ENCODE data around the gene ERBB4. TPM values are rescaled to one million over a fixed set of nuclear protein-coding genes. Genes with fewer than 3 reads are reported as not detected.

ERBB4 gene
- total and polyA plus RNA-seq, 7 donors = 0.07 to 7.5 (median 2.0) TPM

DNA sequence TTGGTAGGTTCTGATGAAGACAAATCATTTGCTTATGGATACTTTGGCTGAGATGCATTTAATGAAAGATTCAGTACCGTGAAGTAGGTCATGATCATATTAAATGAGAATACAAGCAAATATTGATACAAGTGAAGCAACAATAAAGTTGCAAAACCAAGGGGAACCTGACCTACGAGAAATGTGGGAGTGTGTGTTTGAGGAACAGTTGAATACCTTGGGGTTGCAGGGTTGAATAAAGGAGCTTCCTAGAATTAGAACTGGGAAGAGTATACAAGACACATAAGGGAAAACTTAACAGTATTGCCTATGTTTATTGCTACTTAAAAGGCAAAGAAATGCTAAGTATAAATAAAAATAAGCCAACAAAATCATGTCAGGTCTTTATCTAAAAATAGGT lies 702.9 kb downstream of the ERBB4 start:
- no peaks in the 10 kb centered on the region for H3K9me3 ChIP-seq
- H3K27me3 ChIP-seq (ENCODE audit: insufficient read depth in 3 of 3, low read length in 2 of 3) = no peaks in the 10 kb centered on the region
- H3K36me3 ChIP-seq (ENCODE audit: insufficient read depth in 1 of 2, low read depth in 1 of 2) = no peaks in the 10 kb centered on the region
- H3K4me1 ChIP-seq = no peaks in the 10 kb centered on the region
- DNase-seq (no peak), ATAC-seq (no peak)
- 85 to 86% (median 86%) methylated on average over 2 of the region's 2 CpGs for WGBS, 3 donors
- intact Hi-C loops (cut with DNase I) = no loop called here
- no peak overlapping the region for H3K4me3 ChIP-seq
- TF ChIP-seq, protein P1, sequence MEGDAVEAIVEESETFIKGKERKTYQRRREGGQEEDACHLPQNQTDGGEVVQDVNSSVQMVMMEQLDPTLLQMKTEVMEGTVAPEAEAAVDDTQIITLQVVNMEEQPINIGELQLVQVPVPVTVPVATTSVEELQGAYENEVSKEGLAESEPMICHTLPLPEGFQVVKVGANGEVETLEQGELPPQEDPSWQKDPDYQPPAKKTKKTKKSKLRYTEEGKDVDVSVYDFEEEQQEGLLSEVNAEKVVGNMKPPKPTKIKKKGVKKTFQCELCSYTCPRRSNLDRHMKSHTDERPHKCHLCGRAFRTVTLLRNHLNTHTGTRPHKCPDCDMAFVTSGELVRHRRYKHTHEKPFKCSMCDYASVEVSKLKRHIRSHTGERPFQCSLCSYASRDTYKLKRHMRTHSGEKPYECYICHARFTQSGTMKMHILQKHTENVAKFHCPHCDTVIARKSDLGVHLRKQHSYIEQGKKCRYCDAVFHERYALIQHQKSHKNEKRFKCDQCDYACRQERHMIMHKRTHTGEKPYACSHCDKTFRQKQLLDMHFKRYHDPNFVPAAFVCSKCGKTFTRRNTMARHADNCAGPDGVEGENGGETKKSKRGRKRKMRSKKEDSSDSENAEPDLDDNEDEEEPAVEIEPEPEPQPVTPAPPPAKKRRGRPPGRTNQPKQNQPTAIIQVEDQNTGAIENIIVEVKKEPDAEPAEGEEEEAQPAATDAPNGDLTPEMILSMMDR (IDR thresholded peaks at IDR 0.05) = no peak
- no peak overlapping the region for H3K27ac ChIP-seq

DNA sequence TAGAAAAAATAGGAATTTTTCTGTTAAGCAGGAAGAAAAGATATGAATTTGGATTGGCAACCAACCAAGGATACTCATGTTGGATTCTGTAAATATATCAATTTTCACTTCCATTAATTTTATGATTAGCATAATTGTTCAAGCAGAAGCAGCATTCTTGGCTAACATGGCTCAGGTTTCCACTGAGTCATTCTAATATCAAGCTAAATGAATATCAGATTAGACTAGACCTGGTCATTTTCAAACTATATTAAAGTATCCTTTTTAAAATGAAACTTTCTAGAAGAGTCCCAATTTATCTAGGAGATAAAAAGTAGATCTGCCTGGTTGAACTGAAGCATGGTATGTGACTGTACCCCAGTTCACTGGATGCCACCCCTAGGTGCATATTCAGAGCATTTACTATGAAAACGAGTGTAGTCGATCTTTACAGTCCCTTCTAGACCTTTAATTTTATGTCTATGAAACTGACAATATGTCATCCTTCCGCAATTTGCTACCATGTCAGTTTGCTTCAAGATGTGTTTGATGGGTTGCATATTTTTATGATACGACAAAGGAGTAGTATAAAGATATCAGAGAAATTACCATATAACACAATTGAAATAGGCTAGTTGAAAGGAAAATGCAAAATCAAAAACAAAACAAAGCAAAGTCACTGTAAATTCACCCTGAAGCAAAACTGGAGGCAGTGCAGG lies 704.9 kb downstream of the ERBB4 start:
- ATAC-seq = no peak
- Histone ChIP-seq H3K27me3 (ENCODE audit: insufficient read depth in 3 of 3, low read length in 2 of 3) (no peaks in the 10 kb centered on the region), H3K36me3 (ENCODE audit: insufficient read depth in 1 of 2, low read depth in 1 of 2) (no peaks in the 10 kb centered on the region), H3K9me3 (no peaks in the 10 kb centered on the region), H3K4me1 (no peaks in the 10 kb centered on the region), H3K4me3 (no peak overlapping the region), H3K27ac (no peak overlapping the region)
- intact Hi-C loops (cut with DNase I) = no loop called here
- TF ChIP-seq, protein P1 (IDR thresholded peaks at IDR 0.05) = no peak
- DNase-seq = no peak
- 83 to 95% (median 89%) methylated on average over 4 of the region's 4 CpGs for WGBS, 3 donors

DNA sequence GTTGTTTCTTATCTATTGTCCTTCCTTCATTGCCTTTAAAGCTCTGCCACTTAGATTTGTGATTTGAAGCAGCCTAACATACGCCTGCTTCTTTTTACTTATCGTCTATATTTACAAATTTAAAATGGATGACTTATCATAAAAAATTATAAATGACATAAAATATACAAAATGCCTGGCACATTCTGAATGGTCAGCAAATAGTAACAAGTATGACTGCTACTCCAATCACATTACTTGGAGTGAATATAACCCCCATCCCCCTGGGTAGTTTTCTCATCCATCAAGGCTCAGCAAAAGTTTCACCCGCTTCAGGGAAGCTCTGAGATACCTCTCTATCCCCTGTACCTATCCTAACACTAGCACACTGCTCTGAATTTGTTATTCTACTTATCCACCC lies 708.9 kb downstream of the ERBB4 start:
- TF ChIP-seq, protein P1 (IDR thresholded peaks at IDR 0.05) = no peak
- no peaks in the 10 kb centered on the region for H3K4me1 ChIP-seq
- ATAC-seq (no peak), DNase-seq (no peak)
- no peaks in the 10 kb centered on the region for H3K27me3 ChIP-seq (ENCODE audit: insufficient read depth in 3 of 3, low read length in 2 of 3)
- H3K27ac ChIP-seq = no peak overlapping the region
- no peak overlapping the region for H3K4me3 ChIP-seq
- WGBS, 3 donors = 79 to 97% (median 93%) methylated on average over 3 of the region's 3 CpGs
- no peaks in the 10 kb centered on the region for H3K36me3 ChIP-seq (ENCODE audit: insufficient read depth in 1 of 2, low read depth in 1 of 2)
- intact Hi-C loops (cut with DNase I) = no loop called here
- no peaks in the 10 kb centered on the region for H3K9me3 ChIP-seq

DNA sequence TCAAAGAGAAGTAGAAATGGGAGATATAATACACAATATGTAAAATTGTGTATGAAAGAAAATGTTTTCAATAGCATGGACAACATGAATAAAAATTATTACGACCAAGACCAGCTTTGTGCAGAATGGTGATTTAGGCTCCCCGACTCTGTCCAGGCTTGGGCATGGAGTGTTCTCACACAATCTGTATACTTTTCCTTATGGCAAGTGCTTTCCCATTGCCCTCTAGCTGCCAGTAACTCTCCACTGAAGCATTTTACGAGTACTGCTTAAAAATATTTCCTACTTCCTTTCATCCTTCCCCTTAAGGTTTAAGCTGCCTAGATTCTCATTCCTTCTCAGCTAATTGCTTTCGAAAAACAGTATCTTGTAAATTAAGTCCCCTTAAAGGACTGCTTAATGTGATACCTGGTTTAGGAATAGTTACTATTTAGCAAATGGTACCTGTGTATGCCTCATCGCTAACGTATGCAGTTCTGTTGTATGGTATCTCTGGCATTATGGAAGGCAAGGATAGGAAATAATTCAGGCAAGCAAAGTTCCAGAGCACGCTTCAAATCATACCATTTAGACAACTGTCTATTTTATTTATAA lies 714.6 kb downstream of the ERBB4 start:
- H3K4me3 ChIP-seq = no peak overlapping the region
- 72 to 83% (median 80%) methylated on average over 7 of the region's 7 CpGs for WGBS, 3 donors

More for the DNA sequence above, 714.6 kb downstream of the ERBB4 start:
- H3K36me3 ChIP-seq (ENCODE audit: insufficient read depth in 1 of 2, low read depth in 1 of 2) = no peaks in the 10 kb centered on the region
- H3K27ac ChIP-seq = no peak overlapping the region
- TF ChIP-seq, protein P1 (IDR thresholded peaks at IDR 0.05) = no peak
- no peak for DNase-seq
- no peaks in the 10 kb centered on the region for H3K27me3 ChIP-seq (ENCODE audit: insufficient read depth in 3 of 3, low read length in 2 of 3)
- no peaks in the 10 kb centered on the region for H3K4me1 ChIP-seq
- H3K9me3 ChIP-seq = no peaks in the 10 kb centered on the region
- intact Hi-C loops (cut with DNase I) = no loop called here
- no peak for ATAC-seq
